Measurements from ENCODE around the gene CBL. TPM values are rescaled to one million over a fixed set of nuclear protein-coding genes. Genes with fewer than 3 reads are reported as not detected.
A peak's percentile ranks its signal among the peaks of the same experiment; 100 is the strongest.

CBL gene
- total RNA-seq, 2 experiments from 2014 or later = 45.1 to 45.2 TPM

- H3K4me1 Mint-ChIP-seq = peaks cover 38% of the 10 kb centered on the region
- POLR2A ChIA-PET = no interaction called here
These were observed 31.4 kb downstream of the CBL start for GRCh38 chr11:119237515-119237914.

GRCh38 chr11:119248750-119249670 is 42.9 kb downstream of the CBL start:
- Mint-ChIP-seq H3K4me3 (no peak overlapping the region), H3K27me3 (no peaks in the 10 kb centered on the region), H3K36me3 (peaks cover 17% of the 10 kb centered on the region), H3K27ac (no peak overlapping the region), H3K4me1 (peaks cover 16% of the 10 kb centered on the region), H3K9me3 (no peaks in the 10 kb centered on the region)
- POLR2A ChIA-PET = interaction anchor here (0.6 to 1.1 kb wide), 2 partner anchors 21 to 43 kb away, joined by 3 to 8 read pairs; partner anchors contain the start of gene CBL
- ATAC-seq (ENCODE audit: low read depth) (no peak), DNase-seq (no peak)

More at GRCh38 chr11:119237515-119237914, 31.4 kb downstream of the CBL start:
- DNase-seq = no peak
- Mint-ChIP-seq H3K4me3 (no peak overlapping the region), H3K36me3 (peaks cover 60% of the 10 kb centered on the region), H3K27ac (no peak overlapping the region), H3K27me3 (no peaks in the 10 kb centered on the region), H3K9me3 (no peaks in the 10 kb centered on the region)
- ATAC-seq (ENCODE audit: low read depth) = no peak

- DNase-seq = no peak
- POLR2A ChIA-PET = interaction anchor here (1.1 kb wide), 1 partner anchor 44 kb away, joined by 3 read pairs; the partner anchor contains the start of gene CBL
- Mint-ChIP-seq H3K4me3 (no peak overlapping the region), H3K27me3 (no peaks in the 10 kb centered on the region), H3K9me3 (no peaks in the 10 kb centered on the region), H3K36me3 (peaks cover 17% of the 10 kb centered on the region), H3K27ac (no peak overlapping the region), H3K4me1 (peaks cover 16% of the 10 kb centered on the region)
- ATAC-seq (ENCODE audit: low read depth) = no peak
These were observed 43.5 kb downstream of the CBL start for GRCh38 chr11:119249671-119250010.

GRCh38 chr11:119251114-119251513 is 45.0 kb downstream of the CBL start:
- H3K27ac Mint-ChIP-seq = no peak overlapping the region
- H3K27me3 Mint-ChIP-seq = no peaks in the 10 kb centered on the region
- POLR2A ChIA-PET = no interaction called here
- H3K9me3 Mint-ChIP-seq = no peaks in the 10 kb centered on the region
- peaks cover 17% of the 10 kb centered on the region for H3K4me1 Mint-ChIP-seq
- peaks cover 22% of the 10 kb centered on the region for H3K36me3 Mint-ChIP-seq
- DNase-seq = no peak
- ATAC-seq (ENCODE audit: low read depth) = no peak
- H3K4me3 Mint-ChIP-seq = no peak overlapping the region

- no peak for DNase-seq
- H3K27me3 Mint-ChIP-seq = no peaks in the 10 kb centered on the region
- H3K36me3 Mint-ChIP-seq = peaks cover 28% of the 10 kb centered on the region
- H3K4me3 Mint-ChIP-seq = no peak overlapping the region
- ATAC-seq (ENCODE audit: low read depth) = no peak
- no peaks in the 10 kb centered on the region for H3K9me3 Mint-ChIP-seq
- H3K4me1 Mint-ChIP-seq = peaks cover 32% of the 10 kb centered on the region
- H3K27ac Mint-ChIP-seq = no peak overlapping the region
- POLR2A ChIA-PET = interaction anchor here (0.7 kb wide), 1 partner anchor 14 kb away, joined by 3 read pairs; no protein-coding TSS in a partner anchor
These were observed 48.1 kb downstream of the CBL start for GRCh38 chr11:119254239-119254638.

GRCh38 chr11:119258180-119258579 is 52.0 kb downstream of the CBL start:
- H3K4me1 Mint-ChIP-seq = peaks cover 32% of the 10 kb centered on the region
- DNase-seq = no peak
- no peaks in the 10 kb centered on the region for H3K27me3 Mint-ChIP-seq
- POLR2A ChIA-PET = no interaction called here
- H3K36me3 Mint-ChIP-seq = peaks cover 17% of the 10 kb centered on the region
- peak; percentile 74 for ATAC-seq (ENCODE audit: low read depth)
- H3K9me3 Mint-ChIP-seq = no peaks in the 10 kb centered on the region
- H3K27ac Mint-ChIP-seq = peak overlapping the region; percentile 88
- H3K4me3 Mint-ChIP-seq = peak overlapping the region; percentile 73

- Mint-ChIP-seq H3K27me3 (no peaks in the 10 kb centered on the region), H3K27ac (peak overlapping the region; percentile 57), H3K9me3 (no peaks in the 10 kb centered on the region), H3K4me3 (peak overlapping the region; percentile 38), H3K36me3 (peaks cover 17% of the 10 kb centered on the region), H3K4me1 (peaks cover 32% of the 10 kb centered on the region)
- POLR2A ChIA-PET = no interaction called here
- ATAC-seq (ENCODE audit: low read depth) = no peak
- no peak for DNase-seq
These were observed 52.8 kb downstream of the CBL start for GRCh38 chr11:119258983-119259382.

- POLR2A ChIA-PET = interaction anchor here (0.6 to 4.8 kb wide), 4 partner anchors 22 to 266 kb away, joined by 3 to 29 read pairs (median 4); partner anchors contain the start of gene CBL
- peaks cover 11% of the 10 kb centered on the region for H3K36me3 Mint-ChIP-seq
- no peaks in the 10 kb centered on the region for H3K27me3 Mint-ChIP-seq
- H3K4me1 Mint-ChIP-seq = peaks cover 47% of the 10 kb centered on the region
- no peak overlapping the region for H3K4me3 Mint-ChIP-seq
- DNase-seq (no peak), ATAC-seq (ENCODE audit: low read depth) (peak; percentile 64)
- no peak overlapping the region for H3K27ac Mint-ChIP-seq
- no peaks in the 10 kb centered on the region for H3K9me3 Mint-ChIP-seq
These were observed 56.7 kb downstream of the CBL start for GRCh38 chr11:119262668-119263351.

GRCh38 chr11:119263352-119263940 is 57.3 kb downstream of the CBL start:
- H3K36me3 Mint-ChIP-seq = peaks cover 12% of the 10 kb centered on the region
- no peaks in the 10 kb centered on the region for H3K9me3 Mint-ChIP-seq
- H3K4me1 Mint-ChIP-seq = peaks cover 46% of the 10 kb centered on the region
- ATAC-seq (ENCODE audit: low read depth) = peak; percentile 61
- POLR2A ChIA-PET = interaction anchor here (0.6 to 4.8 kb wide), 5 partner anchors 21 to 266 kb away, joined by 3 to 29 read pairs (median 4); partner anchors contain the start of genes CBL and RNF26
- no peak overlapping the region for H3K27ac Mint-ChIP-seq
- H3K27me3 Mint-ChIP-seq = no peaks in the 10 kb centered on the region
- H3K4me3 Mint-ChIP-seq = no peak overlapping the region
- no peak for DNase-seq

GRCh38 chr11:119266063-119266462 is 59.9 kb downstream of the CBL start:
- DNase-seq = no peak
- Mint-ChIP-seq H3K36me3 (peaks cover 6% of the 10 kb centered on the region), H3K27me3 (no peaks in the 10 kb centered on the region), H3K9me3 (no peaks in the 10 kb centered on the region), H3K4me3 (peak overlapping the region; percentile 57), H3K4me1 (peaks cover 31% of the 10 kb centered on the region), H3K27ac (peak overlapping the region; percentile 85)
- POLR2A ChIA-PET = interaction anchor here (0.6 to 1.2 kb wide), 3 partner anchors 12 to 769 kb away, joined by 3 to 4 read pairs (median 4); partner anchors contain the start of gene CBL
- ATAC-seq (ENCODE audit: low read depth) = no peak

GRCh38 chr11:119266517-119267255 is 60.5 kb downstream of the CBL start:
- H3K27me3 Mint-ChIP-seq = no peaks in the 10 kb centered on the region
- H3K4me3 Mint-ChIP-seq = peak overlapping the region; percentile 57
- peaks cover 6% of the 10 kb centered on the region for H3K36me3 Mint-ChIP-seq
- peaks cover 34% of the 10 kb centered on the region for H3K4me1 Mint-ChIP-seq
- POLR2A ChIA-PET = interaction anchor here (0.6 to 1.2 kb wide), 3 partner anchors 11 to 770 kb away, joined by 3 to 4 read pairs (median 4); partner anchors contain the start of gene CBL
- no peaks in the 10 kb centered on the region for H3K9me3 Mint-ChIP-seq
- DNase-seq = no peak
- ATAC-seq (ENCODE audit: low read depth) = peak; percentile 35
- H3K27ac Mint-ChIP-seq = peak overlapping the region; percentile 85

- H3K4me3 Mint-ChIP-seq = no peak overlapping the region
- no peaks in the 10 kb centered on the region for H3K9me3 Mint-ChIP-seq
- H3K27ac Mint-ChIP-seq = peak overlapping the region; percentile 26
- no peaks in the 10 kb centered on the region for H3K27me3 Mint-ChIP-seq
- no peak for ATAC-seq (ENCODE audit: low read depth)
- DNase-seq = no peak
- POLR2A ChIA-PET = no interaction called here
- H3K36me3 Mint-ChIP-seq = peaks cover 9% of the 10 kb centered on the region
- peaks cover 35% of the 10 kb centered on the region for H3K4me1 Mint-ChIP-seq
These were observed 61.5 kb downstream of the CBL start for GRCh38 chr11:119267645-119268044.

All from activated naive CD8-positive, alpha-beta T cell treated with anti-CD3 and anti-CD28 coated beads, Interleukin-2, amount 10 ng/mL, durations not matched to agents 7 days and 5 days (primary cell).